Measurements from ENCODE around the gene COL23A1.

COL23A1 gene

GRCh38 chr5:178221853-178222252, 368.3 kb downstream of the COL23A1 start:
- no peak for DNase-seq (ENCODE audit: low read depth)

GRCh38 chr5:178221282-178221681, 368.9 kb downstream of the COL23A1 start:
- DNase-seq (ENCODE audit: low read depth) = no peak

DNA sequence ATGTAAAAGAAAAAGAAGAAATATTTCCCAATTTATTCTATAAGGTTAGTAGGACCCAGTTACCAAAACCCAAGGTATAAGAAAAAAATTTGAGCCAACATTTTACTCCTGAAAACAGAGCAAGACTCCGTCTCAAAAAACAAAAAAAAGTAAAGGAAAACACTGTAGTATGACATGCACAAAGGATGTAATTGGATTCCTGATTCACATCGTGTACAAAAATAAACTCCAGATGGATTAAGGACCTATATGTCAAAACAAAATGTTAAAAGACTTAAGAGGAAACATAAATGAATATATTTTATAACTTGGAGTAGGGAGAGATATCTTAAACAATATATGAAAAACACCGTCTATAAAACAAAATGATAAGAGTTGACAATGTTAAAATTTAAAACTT, 371.4 kb downstream of the COL23A1 start:
- no peak for DNase-seq (ENCODE audit: low read depth)

DNA sequence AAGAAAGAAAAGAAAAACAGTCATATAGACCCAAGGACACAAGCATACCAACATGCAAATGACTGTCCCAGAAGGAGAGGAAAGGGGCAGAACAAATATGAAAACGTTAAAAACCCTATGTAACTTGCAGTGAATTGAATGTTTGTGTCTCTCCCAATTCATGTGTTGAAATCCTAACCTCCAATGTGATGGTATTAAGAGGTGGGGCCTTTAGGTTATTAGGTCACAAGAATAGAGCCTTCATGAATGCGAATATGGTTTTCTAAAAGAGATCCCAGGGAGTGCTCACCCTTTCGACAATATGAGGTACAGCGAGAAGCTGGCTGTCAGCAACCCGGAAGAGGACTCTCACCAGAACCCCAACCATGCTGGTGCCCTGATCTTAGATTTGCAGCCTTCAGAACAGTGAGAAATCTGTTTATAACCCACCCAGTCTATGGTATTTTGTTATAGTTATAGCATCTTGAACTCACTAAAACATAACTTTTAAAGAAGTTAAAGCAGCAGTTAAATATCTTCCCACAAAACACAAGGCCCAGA, 371.9 kb downstream of the COL23A1 start:
- DNase-seq (ENCODE audit: low read depth) = no peak

DNA sequence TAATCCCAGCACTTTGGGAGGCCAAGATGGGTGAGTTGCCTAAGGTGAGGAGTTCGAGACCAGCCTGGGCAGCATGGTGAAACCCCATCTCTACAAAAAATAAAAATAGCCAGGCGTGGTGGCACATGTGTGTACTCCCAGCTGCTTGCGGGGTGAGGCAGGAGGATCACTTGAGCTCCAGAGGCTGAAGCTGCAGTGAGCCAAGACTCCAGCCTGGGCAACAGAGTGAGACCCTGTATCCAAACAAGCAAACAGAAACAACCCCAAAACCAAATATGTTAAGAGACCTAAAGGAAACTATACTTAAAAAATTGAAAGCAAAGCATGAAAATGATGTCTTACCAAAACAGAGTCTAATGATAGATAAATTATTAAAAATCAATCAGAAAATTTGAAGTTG, 373.4 kb downstream of the COL23A1 start:
- no peak for DNase-seq (ENCODE audit: low read depth)

DNA sequence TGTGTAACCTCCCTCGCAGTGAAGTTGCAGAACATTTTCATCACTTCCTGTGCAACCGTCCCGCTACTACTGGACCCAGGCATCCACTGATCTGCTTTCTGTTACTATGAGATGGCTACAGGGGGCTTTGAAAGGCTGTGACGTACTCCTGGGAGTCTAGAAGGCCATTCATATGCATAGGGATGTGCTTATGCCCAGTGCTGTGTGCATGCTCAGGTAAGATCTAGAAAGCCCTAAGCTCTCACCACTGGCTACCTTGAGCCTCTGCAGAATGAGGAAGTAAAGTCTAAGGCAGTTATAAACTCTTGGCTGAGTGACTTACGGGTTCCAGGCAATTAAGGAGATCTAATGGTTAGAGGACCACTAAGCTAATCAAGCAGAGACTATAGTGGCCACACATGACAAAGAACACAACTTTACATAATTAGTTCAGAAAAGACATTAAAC, 374.1 kb downstream of the COL23A1 start:
- DNase-seq (ENCODE audit: low read depth) = no peak

GRCh38 chr5:178215280-178216002, 374.8 kb downstream of the COL23A1 start:
- DNase-seq (ENCODE audit: low read depth) = no peak

GRCh38 chr5:178214160-178214803, 375.9 kb downstream of the COL23A1 start:
- DNase-seq (ENCODE audit: low read depth) = no peak

- DNase-seq (ENCODE audit: low read depth) = no peak
Observed at GRCh38 chr5:178213748-178214151, 376.4 kb downstream of the COL23A1 start.

- DNase-seq (ENCODE audit: low read depth) = no peak
Observed at GRCh38 chr5:178213003-178213461, 377.2 kb downstream of the COL23A1 start.

- DNase-seq (ENCODE audit: low read depth) = no peak
Observed at GRCh38 chr5:178212241-178213002, 377.8 kb downstream of the COL23A1 start.

DNA sequence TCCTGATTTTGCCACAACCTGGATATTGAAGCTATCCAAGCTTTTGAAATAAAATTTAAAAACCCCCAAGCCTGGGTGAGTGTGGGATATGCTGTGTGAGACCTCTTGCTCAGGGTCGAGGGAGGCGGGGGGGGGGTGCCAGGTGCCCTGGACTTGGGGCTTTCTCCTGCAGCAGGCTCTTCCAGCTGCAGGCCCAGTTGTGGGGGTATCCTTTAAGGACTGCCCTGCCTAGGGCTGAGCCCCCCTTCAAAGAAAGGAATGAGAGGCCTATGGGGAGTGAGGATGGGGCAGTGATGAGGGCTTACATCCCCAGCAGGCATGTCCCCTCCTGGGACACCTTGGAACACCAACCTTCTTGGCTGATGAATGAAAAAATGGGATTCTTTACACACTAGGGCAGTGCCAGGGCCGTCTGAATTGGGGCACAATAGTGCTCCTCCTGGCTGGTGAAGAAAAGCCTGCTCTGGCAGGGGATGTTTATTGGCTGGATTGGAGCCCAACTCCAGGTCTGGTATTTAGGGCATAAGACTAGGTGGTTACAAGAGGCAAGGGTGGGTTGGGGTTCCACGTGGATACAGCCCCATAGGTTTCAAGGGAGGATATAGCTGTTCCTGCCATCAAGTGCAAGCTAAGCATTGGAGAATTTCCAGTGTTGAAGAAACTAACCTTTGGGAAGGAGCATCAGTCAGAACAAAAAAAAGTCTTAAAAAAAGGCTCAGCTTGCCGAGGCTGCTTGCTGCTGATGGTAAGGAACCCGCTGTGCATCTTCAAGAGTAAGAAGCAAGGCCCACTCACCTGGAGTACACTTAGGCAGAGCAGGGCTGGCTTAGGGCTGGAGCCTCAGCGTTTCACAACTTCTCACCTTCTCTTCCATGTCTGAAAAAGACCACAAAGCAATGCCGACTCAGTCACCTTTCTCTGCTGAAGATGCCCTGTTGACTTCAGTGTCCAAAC, 378.8 kb downstream of the COL23A1 start:
- DNase-seq (ENCODE audit: low read depth) = no peak

DNA sequence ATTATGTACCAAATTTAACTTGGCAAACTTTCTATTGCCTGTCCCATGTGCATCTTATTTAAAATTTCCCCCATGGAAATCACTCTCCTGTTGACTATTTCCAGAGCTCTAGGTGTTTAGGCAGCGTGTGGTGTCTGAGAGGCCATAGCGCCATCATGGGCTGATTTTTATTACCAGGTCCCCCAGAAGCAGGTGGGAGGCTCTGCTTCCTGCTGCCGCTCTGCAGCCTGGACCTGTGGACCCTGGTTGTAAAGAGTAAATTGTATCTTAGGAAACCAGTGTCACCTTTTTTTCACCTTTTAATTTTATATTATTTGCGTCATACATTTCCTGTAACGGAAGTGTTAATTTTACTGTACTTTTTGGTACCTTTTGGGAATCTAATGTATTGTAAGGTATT, 379.5 kb downstream of the COL23A1 start:
- no peak for DNase-seq (ENCODE audit: low read depth)

DNA sequence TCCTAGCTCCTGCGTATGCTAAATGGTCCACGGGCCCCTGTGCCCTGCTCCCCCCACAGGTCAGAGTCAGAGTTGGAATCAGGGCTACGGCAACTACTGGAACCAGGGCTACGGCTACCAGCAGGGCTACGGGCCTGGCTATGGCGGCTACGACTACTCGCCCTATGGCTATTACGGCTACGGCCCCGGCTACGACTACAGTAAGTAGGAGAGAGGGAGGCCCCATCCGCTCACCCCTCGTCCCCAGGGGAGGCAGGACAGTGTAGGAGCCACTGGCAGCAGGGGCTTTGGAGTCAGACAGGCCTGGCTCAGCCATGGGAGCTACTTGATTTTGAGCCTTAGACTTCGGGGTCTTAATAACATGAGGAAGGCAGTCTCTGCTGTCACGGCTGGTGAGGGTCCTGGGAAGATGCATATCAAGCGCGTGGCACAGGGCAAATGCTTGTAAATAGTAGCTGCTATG, 380.1 kb downstream of the COL23A1 start:
- DNase-seq (ENCODE audit: low read depth) = no peak

GRCh38 chr5:178209334-178210072, 380.7 kb downstream of the COL23A1 start:
- DNase-seq (ENCODE audit: low read depth) = no peak

- DNase-seq (ENCODE audit: low read depth) = no peak
Observed at GRCh38 chr5:178208540-178209227, 381.5 kb downstream of the COL23A1 start.

DNA sequence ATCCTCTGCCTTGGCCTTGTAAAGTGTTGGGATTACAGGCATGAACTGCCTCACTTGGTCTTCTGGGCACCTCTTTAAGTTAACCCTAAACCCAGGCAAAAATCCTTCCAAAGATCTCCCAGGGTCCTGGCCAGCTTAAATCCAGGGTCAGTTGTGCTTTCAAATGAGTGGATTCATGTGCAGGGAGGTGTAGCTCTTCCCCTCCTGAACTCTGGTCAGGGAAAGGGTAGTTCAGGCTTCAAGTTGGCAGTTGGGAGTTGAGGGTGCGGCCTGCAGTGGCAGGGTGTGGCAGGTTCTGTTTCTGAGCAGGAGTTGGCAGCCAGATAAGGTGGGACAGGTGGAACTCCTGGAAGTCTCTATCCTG, 382.3 kb downstream of the COL23A1 start:
- no peak for DNase-seq (ENCODE audit: low read depth)

DNA sequence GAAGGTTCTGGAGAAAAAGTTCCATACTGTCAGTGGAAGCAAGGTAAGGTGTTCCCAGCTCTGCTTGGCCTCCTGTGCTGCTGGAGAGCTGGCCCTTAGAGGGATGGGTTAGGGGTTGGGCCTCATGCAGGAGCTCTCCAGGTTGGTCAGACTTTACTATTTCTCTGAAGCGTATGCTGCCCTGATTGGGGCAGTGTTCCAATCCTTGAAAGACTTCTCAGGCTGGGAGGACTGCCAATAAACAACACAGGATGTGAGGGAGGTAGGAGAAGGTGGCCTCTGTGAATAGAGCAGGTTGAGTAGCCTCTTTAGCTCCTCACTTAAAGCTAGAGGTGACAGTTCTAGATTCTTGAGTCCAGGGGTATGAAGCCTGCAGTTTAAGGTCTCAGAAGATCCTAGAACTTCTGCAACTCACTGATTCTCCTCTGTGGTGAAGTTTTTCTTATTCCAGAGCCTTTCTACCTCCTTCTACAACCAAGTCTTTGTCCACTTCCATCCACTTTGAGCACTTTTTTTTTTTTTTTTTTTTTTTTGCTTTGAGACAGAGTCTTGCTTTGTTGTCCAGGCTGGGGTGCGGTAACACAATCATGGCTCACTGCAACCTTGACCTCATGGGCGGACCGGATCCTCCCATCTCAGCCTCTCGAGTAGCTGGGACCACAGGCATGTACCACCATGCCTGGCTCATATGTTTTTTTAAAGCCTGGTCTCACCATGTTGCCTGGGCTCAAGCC, 382.8 kb downstream of the COL23A1 start:
- no peak for DNase-seq (ENCODE audit: low read depth)

Measured in activated T-helper 9 cell treated with anti-CD3 and anti-CD28 coated beads, Interleukin-2, amount 50 U/mL, for 16 hours (primary cell).